ENCODE results near the gene GOLGA8S.
"Not testable (repeated sequence)": the region's sequence is repeated elsewhere in the genome, so short reads cannot be mapped to it uniquely, and the experiment has no call there.

The GOLGA8S gene

GRCh38 chr15:23398357-23398756 lies 43.8 kb downstream of the GOLGA8S start:
- DNase-seq = not testable (repeated sequence)

- not testable (repeated sequence) for DNase-seq
Measured at GRCh38 chr15:23399207-23399606, 44.7 kb downstream of the GOLGA8S start.

- no peak for DNase-seq
Measured at GRCh38 chr15:23401627-23402026, 47.1 kb downstream of the GOLGA8S start.

- no peak for DNase-seq
Measured at GRCh38 chr15:23402140-23402539, 47.6 kb downstream of the GOLGA8S start.

GRCh38 chr15:23402544-23402943 lies 48.0 kb downstream of the GOLGA8S start:
- DNase-seq = no peak

- DNase-seq = no peak
Measured at GRCh38 chr15:23403550-23403949, 49.0 kb downstream of the GOLGA8S start.

GRCh38 chr15:23411841-23412240 lies 57.3 kb downstream of the GOLGA8S start:
- DNase-seq = no peak

GRCh38 chr15:23412881-23413600 lies 58.5 kb downstream of the GOLGA8S start:
- DNase-seq = not testable (repeated sequence)

Data from NCI-H1092 (cell line).